Neural cell (in vitro differentiated cells): Measurements from ENCODE around the gene HPCA. TPM values are rescaled to one million over a fixed set of nuclear protein-coding genes. Genes with fewer than 3 reads are reported as not detected.

ENCODE experiments used
- H2AFZ ChIP-seq: fragments of 200-600, 300-800 bp; sonication (generic), shearing (Covaris generic); 2 replicates; pipeline ENCODE4 v1.6.0; 2014; ENCODE audit warnings: low read depth, mild to moderate bottlenecking, antibody characterized with exemption, low read length, moderate library complexity
- H3F3A ChIP-seq: fragments of 200-600 bp; shearing (Covaris generic); 2 replicates; pipeline ENCODE4 v1.6.1; 2016; ENCODE audit warnings: mild to moderate bottlenecking, moderate library complexity, mixed read lengths, antibody characterized with exemption, low read length; ENCODE audit not compliant: insufficient read depth, poor library complexity, severe bottlenecking
- H3K27ac ChIP-seq: fragments of 200-600, 300-800 bp; sonication (generic), shearing (Covaris generic); 2 replicates; pipeline ENCODE4 v1.5.1; 2014; ENCODE audit warnings: mild to moderate bottlenecking, low read length, moderate library complexity
- H3K27me3 ChIP-seq: fragments of 300-800, 200-600 bp; sonication (generic), shearing (Covaris generic); 2 replicates; pipeline ENCODE4 v1.6.0; 2014; ENCODE audit warnings: mild to moderate bottlenecking, low read depth, low read length, moderate library complexity; ENCODE audit not compliant: insufficient read depth
- H3K36me3 ChIP-seq: fragments of 300-800, 200-600 bp; sonication (generic), shearing (Covaris generic); 2 replicates; pipeline ENCODE4 v1.5.1; 2014; ENCODE audit warnings: mild to moderate bottlenecking, antibody characterized with exemption, low read length, moderate library complexity; ENCODE audit not compliant: insufficient read depth
- H3K4me2 ChIP-seq: fragments of 300-800, 200-600 bp; sonication (generic), shearing (Covaris generic); 2 replicates; pipeline ENCODE4 v1.6.0; 2014; ENCODE audit warnings: mild to moderate bottlenecking, low read length
- H3K4me3 ChIP-seq: fragments of 300-800, 200-600 bp; sonication (generic), shearing (Covaris generic); 2 replicates; pipeline ENCODE4 v1.5.1; 2014; ENCODE audit warnings: mild to moderate bottlenecking, low read length, moderate library complexity
- H3K79me2 ChIP-seq: fragments of 200-600 bp; shearing (Covaris generic); replicated peaks from 2 replicates; pipeline ENCODE4 v1.6.0; 2014; ENCODE audit warnings: mild to moderate bottlenecking, low read length, moderate library complexity; ENCODE audit not compliant: insufficient read depth
- H3K9ac ChIP-seq: fragments of 300-800, 200-600 bp; sonication (generic), shearing (Covaris generic); 2 replicates; pipeline ENCODE4 v1.6.1; 2016; ENCODE audit warnings: mild to moderate bottlenecking, low read length, mixed read lengths
- H3K9me2 ChIP-seq: fragments of 200-600 bp; shearing (Covaris generic); 2 replicates; pipeline ENCODE4 v1.6.1; 2016; ENCODE audit warnings: mild to moderate bottlenecking, low read length, mixed read lengths; ENCODE audit not compliant: insufficient read depth
- H3K9me3 ChIP-seq: fragments of 200-600, 300-800 bp; sonication (generic), shearing (Covaris generic); 2 replicates; pipeline ENCODE4 v1.6.1; 2016; ENCODE audit warnings: mild to moderate bottlenecking, mixed run types, low read length, moderate library complexity, mixed read lengths
- H4K20me1 ChIP-seq: fragments of 200-600 bp; shearing (Covaris generic); 2 replicates; pipeline ENCODE4 v1.6.1; 2016; ENCODE audit warnings: mild to moderate bottlenecking, mixed run types; ENCODE audit not compliant: insufficient read depth
- EP300 ChIP-seq: fragments of 450-650 bp; conservative IDR thresholded peaks from 2 replicates; pipeline ENCODE4 v1.6.1; 2014; ENCODE audit warnings: antibody characterized with exemption, mild to moderate bottlenecking, moderate library complexity; ENCODE audit not compliant: poor library complexity, severe bottlenecking
- EZH2 ChIP-seq: fragments of 200-600, 300-800 bp; shearing (Covaris generic), sonication (generic); IDR thresholded peaks from 2 replicates; pipeline ENCODE4 v1.6.1; 2014; ENCODE audit warnings: antibody characterized with exemption, low read length, borderline replicate concordance, mild to moderate bottlenecking; ENCODE audit not compliant: insufficient read depth, poor library complexity, severe bottlenecking
- MXI1 ChIP-seq: fragments of 450-650 bp; conservative IDR thresholded peaks from 2 replicates; pipeline ENCODE4 v1.6.1; 2014; ENCODE audit warnings: antibody characterized with exemption, mild to moderate bottlenecking; ENCODE audit not compliant: poor library complexity, severe bottlenecking
- POLR2AphosphoS5 ChIP-seq: IDR thresholded peaks from 2 replicates; pipeline ENCODE4 v1.6.1; 2012
- RAD21 ChIP-seq: fragments of 450-650 bp; conservative IDR thresholded peaks from 2 replicates; pipeline ENCODE4 v1.6.1; 2014; ENCODE audit warnings: antibody characterized with exemption, mild to moderate bottlenecking, moderate library complexity
- SMC3 ChIP-seq: fragments of 450-650 bp; conservative IDR thresholded peaks from 2 replicates; pipeline ENCODE4 v1.6.1; 2014; ENCODE audit warnings: antibody characterized with exemption, mild to moderate bottlenecking, moderate library complexity; ENCODE audit not compliant: poor library complexity
- TAF1 ChIP-seq: IDR thresholded peaks from 2 replicates; pipeline ENCODE4 v1.6.1; 2012; ENCODE audit warnings: low read depth
- polyA plus RNA-seq: library from polyadenylated mRNA; depleted of rRNA; stranded (reverse); fragments of >200 nt; gene quantifications from 2 replicates; pipeline ENCODE4 v1.2.3, GENCODE V29; 2014
- TF ChIP-seq, protein P1 (sequence below): fragments of 450-650 bp; IDR thresholded peaks from 2 replicates; pipeline ENCODE4 v1.5.1; 2014; ENCODE audit warnings: antibody characterized with exemption, mild to moderate bottlenecking, moderate library complexity; ENCODE audit not compliant: poor library complexity, severe bottlenecking
- TF ChIP-seq, protein P2 (sequence below): IDR thresholded peaks from 2 replicates; pipeline ENCODE4 v1.6.1; 2012; ENCODE audit warnings: borderline replicate concordance

The HPCA gene
- polyA plus RNA-seq, 1 donor from 2014 or later = 1.9 TPM

DNA sequence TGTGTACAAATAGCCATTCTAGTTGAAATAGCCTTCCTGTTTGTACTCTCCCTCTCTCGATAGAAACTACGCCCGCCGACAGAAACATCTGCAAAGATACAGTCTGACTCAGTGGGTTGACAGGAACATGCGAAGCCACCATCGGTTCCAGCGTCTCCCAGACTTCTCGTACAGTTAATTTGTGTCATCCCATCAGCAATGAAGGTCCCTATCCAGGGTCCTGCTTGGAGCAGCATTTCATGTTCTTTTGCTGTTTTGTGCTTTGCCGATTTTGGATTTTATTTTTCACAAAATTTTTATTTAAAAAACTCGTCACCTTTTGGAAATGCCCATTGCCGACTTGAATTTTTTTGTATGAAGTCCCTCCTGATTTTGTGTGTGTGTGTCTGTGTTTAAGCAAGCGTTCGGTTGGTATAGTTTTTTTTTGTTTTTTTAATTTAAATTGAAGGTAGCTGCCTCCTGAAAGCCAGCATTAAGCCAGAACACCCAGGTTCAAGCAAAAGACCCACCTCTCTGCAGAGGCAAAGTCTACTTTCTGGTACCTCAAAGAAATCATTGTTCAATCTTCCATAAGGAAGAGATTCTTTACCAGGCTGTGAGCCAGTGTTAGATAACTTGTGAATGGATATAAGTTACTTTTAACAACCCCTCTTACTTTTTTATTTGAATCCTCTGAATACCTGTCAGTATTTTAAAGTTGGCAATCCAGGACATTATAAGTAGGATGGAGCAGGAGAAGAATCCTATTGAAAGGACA is 30.3 kb upstream of the HPCA start:
- Histone ChIP-seq H3K9me3 (no peaks in the 10 kb centered on the region), H3K27me3 (no peaks in the 10 kb centered on the region), H3K9me2 (no peaks in the 10 kb centered on the region), H3K27ac (no peak overlapping the region), H3F3A (no peaks in the 10 kb centered on the region), H4K20me1 (no peaks in the 10 kb centered on the region), H3K9ac (no peak overlapping the region), H3K79me2 (no peaks in the 10 kb centered on the region), H3K4me2 (no peak overlapping the region), H2AFZ (no peak overlapping the region), H3K36me3 (peaks cover 5% of the 10 kb centered on the region), H3K4me3 (no peak overlapping the region)
- TF ChIP-seq, protein P1, sequence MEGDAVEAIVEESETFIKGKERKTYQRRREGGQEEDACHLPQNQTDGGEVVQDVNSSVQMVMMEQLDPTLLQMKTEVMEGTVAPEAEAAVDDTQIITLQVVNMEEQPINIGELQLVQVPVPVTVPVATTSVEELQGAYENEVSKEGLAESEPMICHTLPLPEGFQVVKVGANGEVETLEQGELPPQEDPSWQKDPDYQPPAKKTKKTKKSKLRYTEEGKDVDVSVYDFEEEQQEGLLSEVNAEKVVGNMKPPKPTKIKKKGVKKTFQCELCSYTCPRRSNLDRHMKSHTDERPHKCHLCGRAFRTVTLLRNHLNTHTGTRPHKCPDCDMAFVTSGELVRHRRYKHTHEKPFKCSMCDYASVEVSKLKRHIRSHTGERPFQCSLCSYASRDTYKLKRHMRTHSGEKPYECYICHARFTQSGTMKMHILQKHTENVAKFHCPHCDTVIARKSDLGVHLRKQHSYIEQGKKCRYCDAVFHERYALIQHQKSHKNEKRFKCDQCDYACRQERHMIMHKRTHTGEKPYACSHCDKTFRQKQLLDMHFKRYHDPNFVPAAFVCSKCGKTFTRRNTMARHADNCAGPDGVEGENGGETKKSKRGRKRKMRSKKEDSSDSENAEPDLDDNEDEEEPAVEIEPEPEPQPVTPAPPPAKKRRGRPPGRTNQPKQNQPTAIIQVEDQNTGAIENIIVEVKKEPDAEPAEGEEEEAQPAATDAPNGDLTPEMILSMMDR = no peak
- TF ChIP-seq, protein P2, sequence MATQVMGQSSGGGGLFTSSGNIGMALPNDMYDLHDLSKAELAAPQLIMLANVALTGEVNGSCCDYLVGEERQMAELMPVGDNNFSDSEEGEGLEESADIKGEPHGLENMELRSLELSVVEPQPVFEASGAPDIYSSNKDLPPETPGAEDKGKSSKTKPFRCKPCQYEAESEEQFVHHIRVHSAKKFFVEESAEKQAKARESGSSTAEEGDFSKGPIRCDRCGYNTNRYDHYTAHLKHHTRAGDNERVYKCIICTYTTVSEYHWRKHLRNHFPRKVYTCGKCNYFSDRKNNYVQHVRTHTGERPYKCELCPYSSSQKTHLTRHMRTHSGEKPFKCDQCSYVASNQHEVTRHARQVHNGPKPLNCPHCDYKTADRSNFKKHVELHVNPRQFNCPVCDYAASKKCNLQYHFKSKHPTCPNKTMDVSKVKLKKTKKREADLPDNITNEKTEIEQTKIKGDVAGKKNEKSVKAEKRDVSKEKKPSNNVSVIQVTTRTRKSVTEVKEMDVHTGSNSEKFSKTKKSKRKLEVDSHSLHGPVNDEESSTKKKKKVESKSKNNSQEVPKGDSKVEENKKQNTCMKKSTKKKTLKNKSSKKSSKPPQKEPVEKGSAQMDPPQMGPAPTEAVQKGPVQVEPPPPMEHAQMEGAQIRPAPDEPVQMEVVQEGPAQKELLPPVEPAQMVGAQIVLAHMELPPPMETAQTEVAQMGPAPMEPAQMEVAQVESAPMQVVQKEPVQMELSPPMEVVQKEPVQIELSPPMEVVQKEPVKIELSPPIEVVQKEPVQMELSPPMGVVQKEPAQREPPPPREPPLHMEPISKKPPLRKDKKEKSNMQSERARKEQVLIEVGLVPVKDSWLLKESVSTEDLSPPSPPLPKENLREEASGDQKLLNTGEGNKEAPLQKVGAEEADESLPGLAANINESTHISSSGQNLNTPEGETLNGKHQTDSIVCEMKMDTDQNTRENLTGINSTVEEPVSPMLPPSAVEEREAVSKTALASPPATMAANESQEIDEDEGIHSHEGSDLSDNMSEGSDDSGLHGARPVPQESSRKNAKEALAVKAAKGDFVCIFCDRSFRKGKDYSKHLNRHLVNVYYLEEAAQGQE = no peak
- TF ChIP-seq TAF1 = no peak
- no peak for TF ChIP-seq POLR2AphosphoS5

DNA sequence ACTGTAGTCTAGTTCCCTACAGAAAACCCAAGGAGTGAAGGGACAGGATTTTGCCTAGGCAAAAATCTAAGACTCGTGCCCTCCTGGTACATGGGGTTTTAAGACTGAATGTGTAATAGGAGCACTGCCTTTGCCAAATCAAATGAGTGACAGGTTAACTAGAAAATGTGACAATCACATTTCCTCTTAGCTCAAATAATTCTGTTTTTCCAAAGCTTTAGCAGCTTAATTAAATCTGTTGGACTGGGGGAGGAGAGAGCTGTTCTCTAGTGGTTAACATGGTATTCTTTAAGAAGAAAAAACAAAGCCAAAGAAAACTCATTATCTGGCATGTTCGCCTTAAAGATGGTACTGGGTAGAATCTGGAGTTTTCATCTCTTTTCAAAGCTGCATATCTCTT is 28.2 kb upstream of the HPCA start:
- no peaks in the 10 kb centered on the region for H4K20me1 ChIP-seq
- H3K9me3 ChIP-seq = no peaks in the 10 kb centered on the region
- H3K9me2 ChIP-seq = no peaks in the 10 kb centered on the region
- TF ChIP-seq EZH2 (no peak), TAF1 (no peak), RAD21 (no peak), MXI1 (no peak), SMC3 (no peak), EP300 (no peak), POLR2AphosphoS5 (no peak)
- TF ChIP-seq, protein P1 = no peak
- TF ChIP-seq, protein P2 = no peak
- no peaks in the 10 kb centered on the region for H3K27me3 ChIP-seq
- no peaks in the 10 kb centered on the region for H3F3A ChIP-seq
- H3K4me3 ChIP-seq = no peak overlapping the region
- no peak overlapping the region for H2AFZ ChIP-seq
- H3K4me2 ChIP-seq = no peak overlapping the region
- H3K79me2 ChIP-seq = no peaks in the 10 kb centered on the region
- H3K36me3 ChIP-seq = peaks cover 5% of the 10 kb centered on the region
- H3K9ac ChIP-seq = no peak overlapping the region
- H3K27ac ChIP-seq = no peak overlapping the region
